Left lobe of liver (tissue), 2 donors: ENCODE results near the gene BST1. TPM values are rescaled to one million over a fixed set of nuclear protein-coding genes. Genes with fewer than 3 reads are reported as not detected.
"Not testable (repeated sequence)": the region's sequence is repeated elsewhere in the genome, so short reads cannot be mapped to it uniquely, and the experiment has no call there.

Experiments used
- ATAC-seq: fragments of 200-7000 bp; cut with Tn5 transposase; one replicate; pipeline ENCODE4 v1.9.1; 2020; ENCODE audit warnings: mild to moderate bottlenecking, moderate library complexity
- DNase-seq: peaks from one replicate; pipeline ENCODE4 v3.0.0-alpha.2; 2020; ENCODE audit warnings: low spot score
- total RNA-seq: library from RNA; stranded (reverse); gene quantifications from one replicate; pipeline ENCODE4 v1.2.1, GENCODE V29; 2021
- donor health status: DM: no; HTN: no; CAD: no; lungs with moderate emphysema.
- donor health status: DM: no; HTN: yes; CAD: no.

The BST1 gene
- total RNA-seq, 1 donor from 2014 or later, result 3.7 TPM

GRCh38 chr4:15706646-15707362 is 3.9 kb downstream of the BST1 start:
- no peak for DNase-seq
- peak; percentile 9 for ATAC-seq

DNA sequence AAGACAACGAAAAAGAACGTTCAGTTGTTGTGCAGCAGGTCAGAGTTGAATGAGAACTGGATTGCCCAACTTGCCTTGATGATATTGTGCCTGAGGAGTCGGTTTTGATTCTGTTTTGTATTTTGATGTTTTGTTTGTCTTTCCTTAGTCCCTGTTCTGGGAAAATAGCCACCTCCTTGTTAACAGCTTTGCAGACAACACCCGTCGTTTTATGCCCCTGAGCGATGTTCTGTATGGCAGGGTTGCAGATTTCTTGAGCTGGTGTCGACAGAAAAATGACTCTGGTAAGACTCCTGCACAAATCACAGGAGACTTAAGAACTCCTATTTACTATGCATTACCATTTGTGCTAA is 4.5 kb downstream of the BST1 start:
- ATAC-seq, result peak; percentile 53

GRCh38 chr4:15711762-15712161 is 8.9 kb downstream of the BST1 start:
- no peak for DNase-seq

More for the DNA sequence above, 4.5 kb downstream of the BST1 start:
- DNase-seq, result no peak

GRCh38 chr4:15712214-15712613 is 9.3 kb downstream of the BST1 start:
- no peak for ATAC-seq
- no peak for DNase-seq

More at GRCh38 chr4:15711762-15712161, 8.9 kb downstream of the BST1 start:
- no peak for ATAC-seq

- ATAC-seq (no peak), DNase-seq (no peak)
These were observed 11.3 kb downstream of the BST1 start for GRCh38 chr4:15714141-15714540.

GRCh38 chr4:15714646-15715435 is 12.0 kb downstream of the BST1 start:
- DNase-seq, result no peak
- ATAC-seq, result no peak

DNA sequence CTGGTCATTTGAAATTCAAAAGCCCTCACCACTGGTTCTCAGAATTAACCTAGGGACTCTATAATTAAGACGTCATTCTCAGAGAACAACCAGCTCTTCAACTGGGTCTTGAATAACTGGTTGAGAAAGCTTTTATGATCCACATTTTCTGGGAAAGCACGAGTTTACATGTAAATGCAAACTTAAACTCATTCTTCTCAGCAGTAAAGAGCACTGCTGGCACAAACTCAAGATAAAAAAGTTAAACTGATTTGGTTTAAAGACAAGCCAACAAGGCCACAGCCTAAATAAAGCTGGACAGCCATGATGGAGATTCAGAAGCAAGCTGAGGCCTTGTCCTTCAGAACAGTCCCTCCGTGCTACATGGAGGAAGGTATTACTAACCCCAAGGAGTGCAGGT is 13.2 kb downstream of the BST1 start:
- DNase-seq (no peak), ATAC-seq (no peak)

DNA sequence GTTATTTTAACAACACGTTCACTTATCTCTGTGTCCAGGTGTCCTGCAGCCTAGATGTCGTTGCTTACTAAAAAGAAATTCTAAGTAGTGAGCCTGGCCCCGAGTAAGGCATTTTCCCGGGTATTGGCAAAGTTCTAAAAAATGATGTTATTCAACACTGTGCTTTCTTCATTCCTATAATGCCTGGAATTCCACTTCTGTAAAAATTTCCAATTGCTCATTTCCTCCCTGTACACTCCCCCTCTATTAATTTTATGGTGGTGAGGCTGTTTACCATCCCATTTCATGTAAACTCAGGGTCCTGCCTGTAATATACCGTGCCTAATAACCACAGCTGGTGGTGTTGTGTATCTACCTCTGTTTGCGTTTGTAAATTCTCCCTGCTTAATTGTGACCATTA is 14.2 kb downstream of the BST1 start:
- DNase-seq (no peak), ATAC-seq (no peak)

DNA sequence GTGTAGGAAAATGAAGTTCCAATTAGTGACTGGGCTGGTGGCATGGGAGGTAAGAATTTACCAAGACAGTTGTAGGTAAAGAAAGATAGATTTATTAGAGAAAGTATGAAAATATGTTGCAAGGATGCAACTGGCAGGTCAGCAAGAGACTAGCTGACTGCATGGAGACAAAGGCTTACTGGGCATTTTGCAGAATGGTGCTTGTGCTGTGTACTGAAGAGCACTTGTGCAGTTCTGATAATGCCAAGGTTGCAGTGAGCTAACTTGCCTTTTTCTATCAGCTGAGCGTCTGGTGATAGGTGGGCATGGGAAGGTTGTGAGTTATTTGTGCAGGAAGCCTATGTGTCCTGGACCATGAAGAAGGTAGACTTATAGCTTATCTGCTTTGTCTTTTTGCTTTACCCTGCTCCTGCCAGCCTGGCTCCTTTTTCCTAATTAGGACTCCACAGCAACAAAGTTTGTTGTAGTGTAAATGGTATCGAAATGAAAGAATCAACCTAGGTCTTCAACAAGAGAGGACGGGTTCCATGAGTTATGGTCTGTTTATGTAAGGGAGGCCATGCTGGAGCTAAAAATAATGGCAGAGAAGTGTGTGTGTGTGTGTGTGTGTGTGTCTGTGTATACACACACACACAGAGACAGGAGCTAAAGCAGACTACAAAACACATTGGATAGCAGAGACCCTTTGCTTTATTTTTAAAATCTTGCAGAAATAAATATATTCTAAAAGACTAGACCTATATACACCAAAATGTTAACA is 15.0 kb downstream of the BST1 start:
- DNase-seq, result no peak
- no peak for ATAC-seq

GRCh38 chr4:15718465-15718864 is 15.6 kb downstream of the BST1 start:
- no peak for DNase-seq
- ATAC-seq, result peak; percentile 34

DNA sequence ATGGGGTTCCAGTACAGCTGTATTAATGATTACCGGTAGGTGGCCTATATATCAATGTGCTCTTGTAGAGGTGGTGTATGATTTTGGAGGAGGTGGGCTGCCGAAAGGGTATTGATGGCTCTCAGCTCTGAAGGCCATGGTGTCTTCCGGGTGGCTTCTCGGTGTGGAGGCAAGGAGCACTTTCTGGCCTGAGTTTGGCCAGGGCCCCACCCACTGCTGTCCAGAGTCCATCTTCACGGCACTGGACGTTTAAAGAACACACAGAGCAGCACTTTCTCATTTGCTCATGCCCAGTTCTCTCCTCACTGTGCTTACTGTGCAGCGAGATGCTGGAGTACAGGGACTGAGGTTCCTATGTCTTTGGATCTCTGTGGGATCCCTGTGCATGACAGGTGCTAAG is 16.1 kb downstream of the BST1 start:
- DNase-seq (peak; percentile 75), ATAC-seq (peak; percentile 99)

- ATAC-seq (no peak), DNase-seq (no peak)
These were observed 16.6 kb downstream of the BST1 start for GRCh38 chr4:15719506-15719905.

- ATAC-seq, result no peak
- DNase-seq, result no peak
These were observed 18.0 kb downstream of the BST1 start for GRCh38 chr4:15720851-15721250.

DNA sequence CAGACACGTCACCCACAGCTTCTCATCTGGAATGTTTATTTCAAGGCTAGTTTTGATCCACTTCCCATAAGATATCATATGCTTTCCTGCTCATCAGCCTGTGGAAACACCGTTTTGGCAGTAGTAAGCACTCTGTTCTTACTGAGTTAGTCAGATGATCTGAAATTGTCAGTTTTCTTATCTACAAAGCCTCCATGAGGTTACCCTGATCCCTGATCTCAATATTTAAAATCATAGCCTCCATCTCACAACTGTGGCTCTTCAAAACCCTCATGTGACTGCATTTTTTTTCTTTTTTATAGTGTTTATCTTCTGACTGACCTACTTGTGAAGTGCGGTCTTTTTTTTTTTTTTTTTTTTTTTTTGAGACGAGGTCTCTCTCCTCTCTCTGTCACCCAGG is 22.7 kb downstream of the BST1 start:
- DNase-seq, result no peak
- no peak for ATAC-seq

GRCh38 chr4:15729910-15730533 is 27.2 kb downstream of the BST1 start:
- ATAC-seq (peak; percentile 97), DNase-seq (no peak)

GRCh38 chr4:15733061-15733460 is 30.2 kb downstream of the BST1 start:
- DNase-seq, ATAC-seq: not testable (repeated sequence)

DNA sequence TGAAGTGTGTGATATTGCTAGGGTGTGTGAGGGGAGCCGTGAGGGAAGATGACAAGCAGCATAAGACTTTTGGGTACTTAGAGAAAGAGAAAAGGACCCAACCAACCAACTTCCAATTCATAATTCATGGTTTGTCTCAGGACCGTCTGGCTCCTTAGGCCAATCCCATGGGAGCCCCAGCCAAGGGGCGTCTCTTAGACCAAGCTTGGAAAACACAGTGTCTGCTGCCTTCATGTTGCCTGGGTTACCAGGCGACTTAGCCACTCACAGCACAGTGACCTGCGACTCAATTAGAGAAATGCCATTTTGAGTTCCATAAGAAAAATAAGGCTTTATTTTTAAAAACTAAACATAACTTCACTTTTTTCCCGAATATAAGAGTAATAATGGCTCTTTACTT is 32.7 kb downstream of the BST1 start:
- no peak for DNase-seq
- no peak for ATAC-seq

GRCh38 chr4:15736514-15737050 is 33.7 kb downstream of the BST1 start:
- ATAC-seq (no peak), DNase-seq (no peak)

DNA sequence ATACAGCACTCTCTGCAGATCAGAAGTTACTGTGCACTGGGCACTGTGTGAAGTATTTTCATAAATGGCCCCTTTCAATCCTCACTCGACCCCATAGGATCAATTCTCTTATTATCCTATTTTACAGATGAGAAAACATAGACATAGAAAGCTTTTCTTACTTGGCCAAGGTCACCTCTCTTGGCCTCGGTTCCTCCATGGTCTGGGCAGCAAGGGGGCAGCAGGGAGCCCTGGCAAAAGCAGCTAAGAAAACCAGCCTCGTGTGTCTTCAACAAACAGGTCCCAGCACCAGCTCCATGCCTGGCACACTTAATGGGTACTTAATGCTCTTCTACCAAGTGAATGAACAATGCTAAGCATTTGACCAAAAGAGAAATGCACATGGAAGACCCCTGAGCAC is 34.4 kb downstream of the BST1 start:
- no peak for ATAC-seq
- no peak for DNase-seq

GRCh38 chr4:15738877-15739276 is 36.0 kb downstream of the BST1 start:
- ATAC-seq, result no peak
- no peak for DNase-seq
